HepG2 (cell line): Measurements from ENCODE around the gene MEX3A. TPM values are rescaled to one million over a fixed set of nuclear protein-coding genes. Genes with fewer than 3 reads are reported as not detected.

Source experiments
- ATAC-seq: fragments of 200-7000 bp; cut with Tn5 transposase; 3 replicates; pipeline ENCODE4 v1.9.1; 2020; ENCODE audit warnings: mild to moderate bottlenecking, moderate library complexity
- BruUV-seq: library from RNA; stranded (reverse); fragments of 400-500 nt; replicated peaks from 2 replicates; lab custom pipeline; 2021; lab: Mats Ljungman, UMichigan
- CTCF ChIA-PET: fragments of 300-600 bp; formaldehyde crosslinking; extraction: SDS; loops from one replicate; lab custom pipeline; 2021; ENCODE audit warnings: low total read pairs, inconsistent platforms, low intra/inter-chr PET ratio; lab: Yijun Ruan, JAX
- POLR2A ChIA-PET: fragments of 350-600 bp; sonication (Branson Sonifier 250); formaldehyde crosslinking; loops from one replicate; lab custom pipeline; 2020; ENCODE audit warnings: antibody characterized with exemption, inconsistent platforms; lab: Yijun Ruan, JAX
- DNase-seq: peaks from one replicate; pipeline ENCODE4 v3.0.0-alpha.2; 2015; ENCODE audit warnings: low spot score
- FAIRE-seq: peaks from 3 replicates; lab custom pipeline; 2011; peaks lifted over from hg19 to GRCh38; lab: Jason Lieb, UNC
- H2AFZ ChIP-seq: one replicate; pipeline ENCODE4 v1.6.1; 2011; ENCODE audit warnings: low read length, inconsistent platforms
- H3K27ac ChIP-seq: fragments of 300-600 bp; 3 replicates; pipeline ENCODE4 v1.8.0; 2011; ENCODE audit warnings: mixed run types, mild to moderate bottlenecking, mixed read lengths, low read length, inconsistent platforms; ENCODE audit not compliant: insufficient read depth; ENCODE audit errors: extremely low read length
- H3K27me3 ChIP-seq, 2 experiments: fragments of 200-600 bp in 1 of 2; 2 replicates in 1 of 2; 3 replicates in 1 of 2; pipeline versions ENCODE4 v1.6.0 to v1.8.0; 2011; ENCODE audit warnings: low read length in 2 of 2, mild to moderate bottlenecking in 2 of 2, moderate library complexity in 2 of 2, inconsistent platforms in 1 of 2; ENCODE audit not compliant: insufficient read depth in 2 of 2, control insufficient read depth in 1 of 2
- H3K36me3 ChIP-seq, 2 experiments: fragments of 200-600 bp in 1 of 2; replicated peaks in 1 of 2; 2 replicates in 1 of 2; 3 replicates in 1 of 2; pipeline versions ENCODE4 v1.5.1 to v1.8.0; 2011; ENCODE audit warnings: low read length in 2 of 2, inconsistent platforms in 1 of 2; ENCODE audit not compliant: insufficient read depth in 2 of 2, control insufficient read depth in 1 of 2
- H3K4me1 ChIP-seq: 2 replicates; pipeline ENCODE4 v1.5.1; 2012; ENCODE audit warnings: low read length, inconsistent platforms; ENCODE audit not compliant: insufficient read depth
- H3K4me2 ChIP-seq: 2 replicates; pipeline ENCODE4 v1.6.0; 2011; ENCODE audit warnings: low read depth, low read length, inconsistent platforms
- H3K4me3 ChIP-seq, 3 experiments: fragments of 200-600 bp in 1 of 3; sonication (generic), shearing (Covaris generic) in 1 of 3; replicated peaks in 1 of 3; 2 replicates each; pipeline ENCODE4 v1.5.1; 2011 to 2016; ENCODE audit warnings: low read length in 3 of 3, inconsistent platforms in 2 of 3, low read depth in 2 of 3, mild to moderate bottlenecking in 2 of 3, control low read depth in 1 of 3, mixed read lengths in 1 of 3; ENCODE audit not compliant: insufficient read depth in 1 of 3
- H3K79me2 ChIP-seq: one replicate; pipeline ENCODE4 v1.6.1; 2011; ENCODE audit warnings: low read length, inconsistent platforms; ENCODE audit not compliant: insufficient read depth
- H3K9ac ChIP-seq: 2 replicates; pipeline ENCODE4 v1.6.0; 2011; ENCODE audit warnings: mild to moderate bottlenecking, low read depth, low read length, inconsistent platforms; ENCODE audit not compliant: insufficient read depth
- H3K9me3 ChIP-seq: 2 replicates; pipeline ENCODE4 v1.5.1; 2012; ENCODE audit warnings: mild to moderate bottlenecking, low read length
- H4K20me1 ChIP-seq: 2 replicates; pipeline ENCODE4 v1.6.0; 2011; ENCODE audit warnings: inconsistent platforms, mild to moderate bottlenecking, low read length, moderate library complexity; ENCODE audit not compliant: insufficient read depth
- ARNT2 ChIP-seq: sonication (generic); formaldehyde crosslinking; IDR thresholded peaks from 2 replicates; pipeline ENCODE4 v1.8.0; 2022; ENCODE audit warnings: mild to moderate bottlenecking, low read depth, missing genetic modification reagents, moderate library complexity
- KMT2B ChIP-seq: IDR thresholded peaks from 2 replicates; pipeline ENCODE4 v1.6.1; 2016; ENCODE audit warnings: missing genetic modification reagents, missing compliant biosample characterization
- REPIN1 ChIP-seq: sonication (generic); formaldehyde crosslinking; IDR thresholded peaks from 2 replicates; pipeline ENCODE4 v1.8.0; 2022; ENCODE audit warnings: missing genetic modification reagents, low read depth, mild to moderate bottlenecking, borderline replicate concordance
- TCF7 ChIP-seq: sonication (generic); IDR thresholded peaks from 2 replicates; pipeline ENCODE4 v1.6.1; 2016; ENCODE audit warnings: antibody characterized with exemption, low read depth
- WGBS: methylation state at CpG from one replicate; pipeline ENCODE4 v1.1.6; 2017; ENCODE audit warnings: low lambda C conversion rate; 5-methylcytosine and 5-hydroxymethylcytosine counted together
- in situ Hi-C: cut with HindIII; loops from 2 replicates; pipeline ENCODE4 v1.10.0; 2017; ENCODE audit warnings: low pct_unique_long_range_greater_than_20kb; ENCODE audit not compliant: extremely low pct_ligation_motif_present
- intact Hi-C: fragments of 100-400 bp; cut with micrococcal nuclease; formaldehyde crosslinking; loops from one replicate; pipeline ENCODE4 v1.10.0; 2022; ENCODE audit not compliant: unreplicated experiment
- polyA plus RNA-seq, 8 experiments: library from polyadenylated mRNA; depleted of rRNA in 3 of 8; stranded (reverse) in 7 of 8; unstranded in 1 of 8; fragments of >200 nt; fragmentation: Illumina TruSeq in 4 of 8; extraction: Trizol in 4 of 8; gene quantifications; 2 replicates each; pipeline versions ENCODE4 v1.2.1 to v1.2.3, GENCODE V29; 2011 to 2016; ENCODE audit warnings: low read depth in 4 of 8, missing spikeins in 1 of 8, mixed read lengths in 1 of 8; ENCODE audit not compliant: insufficient read depth in 1 of 8
- total RNA-seq, 5 experiments: library from RNA; depleted of rRNA; stranded (reverse); fragments of >200 nt; fragmentation: Illumina TruSeq; extraction: Trizol; gene quantifications; 2 replicates each; pipeline ENCODE4 v1.2.3, GENCODE V29; 2016; ENCODE audit warnings: low read depth in 1 of 5

The MEX3A gene
- total and polyA plus RNA-seq, 2 of the 13 experiments (the other 11 are each of a cell fraction or from before 2014, with no cell fraction given), result 7.6 to 9.1 TPM

DNA sequence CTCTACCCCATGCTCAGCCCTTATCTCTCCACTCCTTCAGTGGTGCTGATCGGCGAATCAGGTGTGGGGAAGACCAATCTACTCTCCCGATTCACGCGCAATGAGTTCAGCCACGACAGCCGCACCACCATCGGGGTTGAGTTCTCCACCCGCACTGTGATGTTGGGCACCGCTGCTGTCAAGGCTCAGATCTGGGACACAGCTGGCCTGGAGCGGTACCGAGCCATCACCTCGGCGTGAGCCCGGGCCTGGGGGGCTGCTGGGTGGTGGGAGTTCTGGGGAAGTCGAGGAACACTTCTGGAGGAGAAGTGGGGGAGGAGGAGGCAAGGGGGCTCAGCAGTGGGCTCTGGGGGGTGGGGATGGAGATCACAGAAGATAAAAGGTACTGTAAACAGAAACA, 16.4 kb downstream of the MEX3A start:
- Histone ChIP-seq H3K9me3 (no peaks in the 10 kb centered on the region), H2AFZ (no peak overlapping the region), H3K27me3 (no peaks in the 10 kb centered on the region), H4K20me1 (no peaks in the 10 kb centered on the region), H3K4me3 (no peak overlapping the region), H3K9ac (no peak overlapping the region), H3K27ac (no peak overlapping the region), H3K4me1 (peaks cover 51% of the 10 kb centered on the region), H3K36me3 (no peaks in the 10 kb centered on the region), H3K79me2 (no peaks in the 10 kb centered on the region), H3K4me2 (no peak overlapping the region)
- WGBS, result 67% methylated on average over 16 of the region's 16 CpGs
- DNase-seq (no peak), ATAC-seq (no peak), FAIRE-seq (no peak)
- intact Hi-C loops (loop anchor here (1.0 to 10.0 kb wide), 3 partner anchors 45 to 128 kb away; partner anchors contain the start of gene SSR2), in situ Hi-C loops (loop anchor here (10.0 kb wide), 1 partner anchor 121 kb away; the partner anchor contains the start of gene RXFP4)
- ChIA-PET CTCF (interaction anchor here (1.4 to 1.6 kb wide), 2 partner anchors 40 to 128 kb away, joined by 8 to 11 read pairs; no protein-coding TSS in a partner anchor), POLR2A (interaction anchor here (0.7 to 2.4 kb wide), 6 partner anchors 13 to 125 kb away, joined by 3 to 9 read pairs (median 4); partner anchors contain the start of gene ARHGEF2)
- no peak for TF ChIP-seq KMT2B (CRISPR knock-in tag)
- 0 out of 2 replicates have a peak, but pooled peaks have one; percentile 15 for TF ChIP-seq REPIN1 (CRISPR knock-in tag)
- BruUV-seq, result no TSS peak

DNA sequence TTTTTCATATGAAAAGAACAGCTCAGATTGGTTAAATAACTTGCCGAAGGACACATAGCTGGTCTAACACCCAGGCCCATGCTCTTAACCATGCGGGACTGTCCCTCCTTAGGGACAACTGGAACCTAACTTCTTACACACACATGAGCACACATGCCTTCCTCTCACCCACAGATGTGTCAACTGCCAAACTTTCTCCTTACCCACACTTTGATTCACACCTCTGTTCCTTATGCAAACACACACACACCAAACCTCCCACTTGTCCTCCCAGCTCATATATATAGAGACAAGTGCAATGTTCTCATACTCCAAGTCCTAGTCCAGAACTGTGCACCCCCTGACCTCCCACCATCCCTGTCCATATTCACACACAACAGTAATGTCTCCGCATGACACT, 17.1 kb downstream of the MEX3A start:
- intact Hi-C loops, result loop anchor here (10.0 kb wide), 1 partner anchor 60 kb away; no protein-coding TSS in a partner anchor
- no peak overlapping the region for H3K4me3 ChIP-seq
- no peak overlapping the region for H3K4me2 ChIP-seq
- H2AFZ ChIP-seq, result no peak overlapping the region
- H3K9me3 ChIP-seq, result no peaks in the 10 kb centered on the region
- H3K27ac ChIP-seq, result no peak overlapping the region
- H3K9ac ChIP-seq, result no peak overlapping the region
- 45% methylated on average over 3 of the region's 3 CpGs for WGBS
- H3K27me3 ChIP-seq, result no peaks in the 10 kb centered on the region
- in situ Hi-C loops, result loop anchor here (10.0 kb wide), 1 partner anchor 120 kb away; the partner anchor contains the start of gene RXFP4
- TF ChIP-seq ARNT2 (CRISPR knock-in tag), result no peak
- no peak for TF ChIP-seq TCF7
- H3K4me1 ChIP-seq, result peaks cover 45% of the 10 kb centered on the region
- H3K36me3 ChIP-seq, result no peaks in the 10 kb centered on the region
- H4K20me1 ChIP-seq, result no peaks in the 10 kb centered on the region
- ChIA-PET POLR2A (interaction anchor here (1.2 to 2.4 kb wide), 3 partner anchors 58 to 131 kb away, joined by 3 to 9 read pairs (median 7); partner anchors contain the start of gene KHDC4), CTCF (no interaction called here)
- ATAC-seq (no peak), DNase-seq (no peak), FAIRE-seq (no peak)
- BruUV-seq, result no TSS peak
- H3K79me2 ChIP-seq, result no peaks in the 10 kb centered on the region
